Tibial nerve (tissue), 4 donors: ENCODE measurements around the gene PPP4R4. TPM values are rescaled to one million over a fixed set of nuclear protein-coding genes. Genes with fewer than 3 reads are reported as not detected.
A peak's percentile ranks its signal among the peaks of the same experiment; 100 is the strongest.

ENCODE experiments used
- DNase-seq, 2 donors: peaks; one replicate each; pipeline ENCODE4 v3.0.0-alpha.2; 2019; ENCODE audit warnings: low spot score in 2 of 2
- H3K27ac ChIP-seq, 4 donors: fragments of 200-600 bp; sonication (generic) in 3 of 4; one replicate each; pipeline ENCODE4 v1.5.1; 2017 to 2019; ENCODE audit warnings: mild to moderate bottlenecking in 1 of 4
- H3K27me3 ChIP-seq, 2 donors: fragments of 200-600 bp; sonication (generic) in 1 of 2; one replicate each; pipeline versions ENCODE4 v1.5.1 to v1.6.0; 2017 to 2019
- H3K36me3 ChIP-seq, 3 donors: fragments of 200-600 bp; sonication (generic); one replicate each; pipeline ENCODE4 v1.5.1; 2018 to 2019
- H3K4me1 ChIP-seq, 4 donors: fragments of 200-600 bp; sonication (generic) in 3 of 4; one replicate each; pipeline ENCODE4 v1.5.1; 2017 to 2019
- H3K4me3 ChIP-seq, 4 donors: fragments of 200-600 bp; sonication (generic) in 3 of 4; one replicate each; pipeline ENCODE4 v1.5.1; 2017 to 2019; ENCODE audit warnings: mild to moderate bottlenecking in 1 of 4, moderate library complexity in 1 of 4
- H3K9me3 ChIP-seq, 4 donors: fragments of 200-600 bp; sonication (generic) in 3 of 4; one replicate each; pipeline ENCODE4 v1.5.1; 2017 to 2019
- CTCF ChIP-seq, 5 experiments: fragments of 200-600 bp in 3 of 5; fragments of 450-650 bp in 2 of 5; sonication (generic) in 3 of 5; IDR thresholded peaks; one replicate each; pipeline ENCODE4 v1.5.1; 2016 to 2019; ENCODE audit warnings: antibody characterized with exemption in 5 of 5, mild to moderate bottlenecking in 3 of 5, moderate library complexity in 2 of 5
- EP300 ChIP-seq, 2 donors: sonication (generic); formaldehyde crosslinking; IDR thresholded peaks; one replicate each; pipeline ENCODE4 v1.6.1; 2017; ENCODE audit warnings: antibody characterized with exemption in 2 of 2, mild to moderate bottlenecking in 1 of 2
- POLR2A ChIP-seq, 2 donors: fragments of 450-650 bp; IDR thresholded peaks; one replicate each; pipeline ENCODE4 v1.6.1; 2017; ENCODE audit warnings: antibody characterized with exemption in 2 of 2, mild to moderate bottlenecking in 2 of 2, moderate library complexity in 2 of 2
- WGBS, 2 donors: methylation state at CpG; one replicate each; pipeline ENCODE4 v1.1.5; 2018; 5-methylcytosine and 5-hydroxymethylcytosine counted together
- total RNA-seq, 4 donors: library from RNA; depleted of rRNA; stranded (reverse); fragments of >200 nt; gene quantifications; one replicate each; pipeline ENCODE4 v1.1.0, GENCODE V29; 2016

The PPP4R4 gene
- total RNA-seq, 4 donors from 2014 or later = 1.2 to 9.0 (median 3.4) TPM

GRCh38 chr14:94278731-94279130 lies 104.6 kb downstream of the PPP4R4 start:
- TF ChIP-seq EP300 (IDR thresholded peaks at IDR 0.05) (no peak), CTCF (IDR thresholded peaks at IDR 0.05) (no peak), POLR2A (IDR thresholded peaks at IDR 0.05) (no peak)
- H3K4me1 ChIP-seq = no peaks in the 10 kb centered on the region
- DNase-seq = no peak
- no peak overlapping the region for H3K4me3 ChIP-seq
- WGBS, 2 donors = 60 to 74% methylated on average over 2 of the region's 2 CpGs
- H3K27ac ChIP-seq = no peak overlapping the region
- H3K27me3 ChIP-seq = no peaks in the 10 kb centered on the region
- no peaks in the 10 kb centered on the region for H3K36me3 ChIP-seq
- H3K9me3 ChIP-seq = no peaks in the 10 kb centered on the region

- no peak for DNase-seq
- Histone ChIP-seq H3K27ac (peak overlapping the region in 1 of 4 donors; percentile 19), H3K9me3 (no peaks in the 10 kb centered on the region), H3K27me3 (no peaks in the 10 kb centered on the region), H3K36me3 (no peaks in the 10 kb centered on the region), H3K4me3 (no peak overlapping the region), H3K4me1 (no peaks in the 10 kb centered on the region)
- WGBS, 2 donors = 74 to 80% methylated on average over 2 of the region's 2 CpGs
- TF ChIP-seq EP300 (IDR thresholded peaks at IDR 0.05) = no peak
These were observed 109.0 kb downstream of the PPP4R4 start for GRCh38 chr14:94282991-94283723.

DNA sequence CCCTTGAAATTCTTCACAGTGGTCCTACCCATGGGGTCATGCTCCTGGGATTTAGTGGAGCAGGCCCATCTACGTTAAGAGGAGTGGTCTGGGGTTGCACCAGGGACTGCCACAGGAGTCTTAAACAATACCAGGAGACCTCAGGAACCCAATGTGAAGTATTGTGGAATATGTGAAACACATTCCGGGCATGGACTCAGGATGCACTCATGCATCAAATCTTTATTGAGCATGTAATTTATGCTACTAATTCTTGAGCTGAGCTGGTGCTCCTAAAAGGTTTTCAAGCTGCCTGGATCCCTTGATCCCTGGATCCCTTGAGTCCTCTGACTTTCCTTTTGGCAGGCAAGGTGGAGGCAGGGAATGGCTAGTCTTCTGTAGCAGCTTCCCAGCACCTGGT lies 110.1 kb downstream of the PPP4R4 start:
- no peak overlapping the region for H3K27ac ChIP-seq
- H3K36me3 ChIP-seq = no peaks in the 10 kb centered on the region
- H3K4me3 ChIP-seq = no peak overlapping the region
- TF ChIP-seq POLR2A (IDR thresholded peaks at IDR 0.05) (no peak), CTCF (IDR thresholded peaks at IDR 0.05) (no peak), EP300 (IDR thresholded peaks at IDR 0.05) (no peak)
- H3K27me3 ChIP-seq = no peaks in the 10 kb centered on the region
- no peaks in the 10 kb centered on the region for H3K4me1 ChIP-seq
- WGBS, 2 donors = 64 to 69% methylated on average over 2 of the region's 2 CpGs
- no peaks in the 10 kb centered on the region for H3K9me3 ChIP-seq
- DNase-seq = no peak

DNA sequence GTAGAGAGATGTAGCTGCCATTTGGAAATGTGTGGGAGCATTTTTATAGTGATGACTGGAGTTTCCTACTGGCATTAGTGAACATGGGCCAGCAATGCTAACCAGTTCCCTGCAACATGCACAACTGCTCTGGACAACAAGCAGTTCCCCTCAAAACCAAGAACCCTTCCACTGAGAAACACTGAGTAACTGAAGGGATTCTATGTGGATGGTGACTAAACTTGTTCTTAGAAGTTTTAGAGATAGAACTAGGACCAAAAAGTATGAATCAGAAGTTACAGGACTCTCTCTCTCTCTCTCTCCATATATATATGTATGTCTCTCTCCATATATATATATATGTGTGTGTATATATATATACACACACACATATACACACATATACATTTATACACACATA lies 111.0 kb downstream of the PPP4R4 start:
- TF ChIP-seq EP300 (IDR thresholded peaks at IDR 0.05) (no peak), CTCF (IDR thresholded peaks at IDR 0.05) (no peak), POLR2A (IDR thresholded peaks at IDR 0.05) (no peak)
- no peaks in the 10 kb centered on the region for H3K4me1 ChIP-seq
- DNase-seq = no peak

GRCh38 chr14:94288610-94289465 lies 114.7 kb downstream of the PPP4R4 start:
- no peaks in the 10 kb centered on the region for H3K4me1 ChIP-seq
- no peaks in the 10 kb centered on the region for H3K27me3 ChIP-seq
- no peak overlapping the region for H3K4me3 ChIP-seq
- H3K36me3 ChIP-seq = no peaks in the 10 kb centered on the region
- no peak for DNase-seq
- 52 to 54% methylated on average over 12 to 14 of the region's 14 CpGs for WGBS, 2 donors
- no peaks in the 10 kb centered on the region for H3K9me3 ChIP-seq
- no peak for TF ChIP-seq POLR2A (IDR thresholded peaks at IDR 0.05)
- no peak for TF ChIP-seq EP300 (IDR thresholded peaks at IDR 0.05)
- H3K27ac ChIP-seq = no peak overlapping the region

More for the DNA sequence above, 111.0 kb downstream of the PPP4R4 start:
- H3K27ac ChIP-seq = no peak overlapping the region
- H3K27me3 ChIP-seq = no peaks in the 10 kb centered on the region
- no peaks in the 10 kb centered on the region for H3K9me3 ChIP-seq
- no peak overlapping the region for H3K4me3 ChIP-seq
- no peaks in the 10 kb centered on the region for H3K36me3 ChIP-seq

- DNase-seq = no peak
- TF ChIP-seq EP300 (IDR thresholded peaks at IDR 0.05) (no peak), POLR2A (IDR thresholded peaks at IDR 0.05) (no peak), CTCF (IDR thresholded peaks at IDR 0.05) (no peak)
- Histone ChIP-seq H3K36me3 (no peaks in the 10 kb centered on the region), H3K4me1 (no peaks in the 10 kb centered on the region), H3K27ac (no peak overlapping the region), H3K27me3 (no peaks in the 10 kb centered on the region), H3K9me3 (no peaks in the 10 kb centered on the region), H3K4me3 (no peak overlapping the region)
- WGBS, 2 donors = 66 to 86% methylated on average over 7 of the region's 8 CpGs
These were observed 116.1 kb downstream of the PPP4R4 start for GRCh38 chr14:94290197-94290596.
